HepG2 (cell line): ENCODE data around the gene SUPT4H1. TPM values are rescaled to one million over a fixed set of nuclear protein-coding genes. Genes with fewer than 3 reads are reported as not detected.

Source experiments
- ATF7-NPFF ChIP-seq: sonication (generic); formaldehyde crosslinking; IDR thresholded peaks from 2 replicates; pipeline ENCODE4 v1.8.1; 2023; ENCODE audit warnings: mild to moderate bottlenecking, low read depth, missing genetic modification reagents, moderate library complexity
- E2F1 ChIP-seq: sonication (generic); formaldehyde crosslinking; IDR thresholded peaks from 2 replicates; pipeline ENCODE4 v1.5.0; 2020; ENCODE audit warnings: missing genetic modification reagents
- GPN1 ChIP-seq: sonication (generic); formaldehyde crosslinking; IDR thresholded peaks from 2 replicates; pipeline ENCODE4 v1.5.1; 2020; ENCODE audit warnings: missing genetic modification reagents, borderline replicate concordance
- HBP1 ChIP-seq: IDR thresholded peaks from 2 replicates; pipeline ENCODE4 v1.6.1; 2016; ENCODE audit warnings: low read depth, control low read depth
- HIC2 ChIP-seq: sonication (generic); formaldehyde crosslinking; IDR thresholded peaks from 2 replicates; pipeline ENCODE4 v1.9.0; 2022; ENCODE audit warnings: low read depth, missing genetic modification reagents
- JARID2 ChIP-seq: sonication (generic); formaldehyde crosslinking; IDR thresholded peaks from 2 replicates; pipeline ENCODE4 v1.8.1; 2023; ENCODE audit warnings: missing genetic modification reagents, inconsistent platforms; ENCODE audit not compliant: insufficient replicate concordance
- MTF2 ChIP-seq: sonication (generic); formaldehyde crosslinking; IDR thresholded peaks from 2 replicates; pipeline ENCODE4 v1.5.0; 2020; ENCODE audit warnings: missing genetic modification reagents, borderline replicate concordance
- MYNN ChIP-seq: sonication (generic); formaldehyde crosslinking; IDR thresholded peaks from 2 replicates; pipeline ENCODE4 v1.4.0; 2020; ENCODE audit warnings: mild to moderate bottlenecking, low read depth, missing genetic modification reagents
- NR3C1 ChIP-seq: sonication (generic); formaldehyde crosslinking; IDR thresholded peaks from 2 replicates; pipeline ENCODE4 v1.4.0; 2020; ENCODE audit warnings: missing genetic modification reagents
- POLR2A ChIP-seq, 2 experiments: IDR thresholded peaks; 2 replicates each; pipeline ENCODE4 v1.6.1; 2011; ENCODE audit warnings: low read depth in 2 of 2, low read length in 2 of 2, mild to moderate bottlenecking in 1 of 2, moderate library complexity in 1 of 2; ENCODE audit not compliant: insufficient read depth in 1 of 2
- RBFOX2 ChIP-seq: fragments of 200-400 bp; formaldehyde crosslinking; IDR thresholded peaks from 2 replicates; pipeline ENCODE4 v1.6.1; 2017; ENCODE audit warnings: low read depth, mild to moderate bottlenecking, low read length
- SP1 ChIP-seq, 2 experiments: fragments of 450-650 bp in 1 of 2; sonication (generic) in 1 of 2; formaldehyde crosslinking in 1 of 2; IDR thresholded peaks; 2 replicates each; pipeline versions ENCODE4 v1.4.0 to v1.6.1; 2016 to 2020; ENCODE audit warnings: missing genetic modification reagents in 1 of 2
- SSRP1 ChIP-seq: IDR thresholded peaks from 2 replicates; pipeline ENCODE4 v1.6.1; 2016; ENCODE audit warnings: control low read depth
- STAT6 ChIP-seq: sonication (generic); formaldehyde crosslinking; IDR thresholded peaks from 2 replicates; pipeline ENCODE4 v1.4.0; 2020; ENCODE audit warnings: missing genetic modification reagents, mild to moderate bottlenecking, borderline replicate concordance
- THAP7 ChIP-seq: sonication (generic); formaldehyde crosslinking; IDR thresholded peaks from 2 replicates; pipeline ENCODE4 v1.8.1; 2023; ENCODE audit warnings: mild to moderate bottlenecking, missing genetic modification reagents
- ZC3H13 ChIP-seq: sonication (generic); formaldehyde crosslinking; IDR thresholded peaks from 2 replicates; pipeline ENCODE4 v1.8.1; 2023; ENCODE audit warnings: mild to moderate bottlenecking, missing genetic modification reagents, moderate library complexity
- ZFP36L2 ChIP-seq: sonication (generic); formaldehyde crosslinking; IDR thresholded peaks from 2 replicates; pipeline ENCODE4 v1.4.0; 2020; ENCODE audit warnings: missing genetic modification reagents
- ZNF3 ChIP-seq: IDR thresholded peaks from 2 replicates; pipeline ENCODE4 v1.7.0; 2017; ENCODE audit warnings: inconsistent platforms
- ZNF496 ChIP-seq: sonication (generic); formaldehyde crosslinking; IDR thresholded peaks from 2 replicates; pipeline ENCODE4 v1.8.1; 2023; ENCODE audit warnings: mild to moderate bottlenecking, moderate library complexity, missing genetic modification reagents; ENCODE audit not compliant: insufficient replicate concordance
- ZNF513 ChIP-seq: sonication (generic); formaldehyde crosslinking; conservative IDR thresholded peaks from 2 replicates; pipeline ENCODE4 v1.5.0; 2020; ENCODE audit warnings: missing genetic modification reagents
- polyA plus RNA-seq, 8 experiments: library from polyadenylated mRNA; depleted of rRNA in 3 of 8; stranded (reverse) in 7 of 8; unstranded in 1 of 8; fragments of >200 nt; fragmentation: Illumina TruSeq in 4 of 8; extraction: Trizol in 4 of 8; gene quantifications; 2 replicates each; pipeline versions ENCODE4 v1.2.1 to v1.2.3, GENCODE V29; 2011 to 2016; ENCODE audit warnings: low read depth in 4 of 8, missing spikeins in 1 of 8, mixed read lengths in 1 of 8; ENCODE audit not compliant: insufficient read depth in 1 of 8
- total RNA-seq, 5 experiments: library from RNA; depleted of rRNA; stranded (reverse); fragments of >200 nt; fragmentation: Illumina TruSeq; extraction: Trizol; gene quantifications; 2 replicates each; pipeline ENCODE4 v1.2.3, GENCODE V29; 2016; ENCODE audit warnings: low read depth in 1 of 5

The SUPT4H1 gene
- total and polyA plus RNA-seq, 2 of the 13 experiments (the other 11 are each of a cell fraction or from before 2014, with no cell fraction given): 155 to 244 TPM

GRCh38 chr17:58344047-58344790 is 7.8 kb downstream of the SUPT4H1 start (continued):
- TF ChIP-seq E2F1 (no peak), GPN1 (CRISPR knock-in tag) (no peak), STAT6 (CRISPR knock-in tag) (no peak), JARID2 (CRISPR knock-in tag) (no peak), RBFOX2 (0 out of 2 replicates have a peak, but pooled peaks have one; percentile 7), HIC2 (no peak), ZFP36L2 (no peak), MYNN (CRISPR knock-in tag) (no peak), HBP1 (CRISPR knock-in tag) (no peak), THAP7 (CRISPR knock-in tag) (no peak), ZC3H13 (CRISPR knock-in tag) (0 out of 2 replicates have a peak, but pooled peaks have one; percentile 45), ZNF513 (CRISPR knock-in tag) (no peak), NR3C1 (no peak), POLR2A (IDR thresholded peaks at IDR 0.05; ENCODE audit: insufficient read depth in 1 of 2, low read depth in 2 of 2, low read length in 2 of 2) (peak; percentile 18 to 39; a peak in 3 of 4 replicates), ZNF496 (CRISPR knock-in tag) (no peak), MTF2 (CRISPR knock-in tag) (no peak), ZNF3 (CRISPR knock-in tag) (no peak), SSRP1 (0 out of 2 replicates have a peak, but pooled peaks have one; percentile 64), ATF7-NPFF (CRISPR knock-in tag) (0 out of 2 replicates have a peak, but pooled peaks have one; percentile 46), SP1 (IDR thresholded peaks at IDR 0.05) (no peak), SP1 (CRISPR knock-in tag; IDR thresholded peaks at IDR 0.05) (no peak)
